ENCODE data around the gene GRID2.

GRCh38 chr4:93127489-93127888, 823.7 kb downstream of the GRID2 start:
- no peak for TF ChIP-seq POLR2A (IDR thresholded peaks at IDR 0.05)
- TF ChIP-seq, protein P1, sequence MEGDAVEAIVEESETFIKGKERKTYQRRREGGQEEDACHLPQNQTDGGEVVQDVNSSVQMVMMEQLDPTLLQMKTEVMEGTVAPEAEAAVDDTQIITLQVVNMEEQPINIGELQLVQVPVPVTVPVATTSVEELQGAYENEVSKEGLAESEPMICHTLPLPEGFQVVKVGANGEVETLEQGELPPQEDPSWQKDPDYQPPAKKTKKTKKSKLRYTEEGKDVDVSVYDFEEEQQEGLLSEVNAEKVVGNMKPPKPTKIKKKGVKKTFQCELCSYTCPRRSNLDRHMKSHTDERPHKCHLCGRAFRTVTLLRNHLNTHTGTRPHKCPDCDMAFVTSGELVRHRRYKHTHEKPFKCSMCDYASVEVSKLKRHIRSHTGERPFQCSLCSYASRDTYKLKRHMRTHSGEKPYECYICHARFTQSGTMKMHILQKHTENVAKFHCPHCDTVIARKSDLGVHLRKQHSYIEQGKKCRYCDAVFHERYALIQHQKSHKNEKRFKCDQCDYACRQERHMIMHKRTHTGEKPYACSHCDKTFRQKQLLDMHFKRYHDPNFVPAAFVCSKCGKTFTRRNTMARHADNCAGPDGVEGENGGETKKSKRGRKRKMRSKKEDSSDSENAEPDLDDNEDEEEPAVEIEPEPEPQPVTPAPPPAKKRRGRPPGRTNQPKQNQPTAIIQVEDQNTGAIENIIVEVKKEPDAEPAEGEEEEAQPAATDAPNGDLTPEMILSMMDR (IDR thresholded peaks at IDR 0.05), result no peak
